Prostate gland (tissue), 2 donors: Measurements from ENCODE around the gene RBM47. TPM values are rescaled to one million over a fixed set of nuclear protein-coding genes. Genes with fewer than 3 reads are reported as not detected.

Experiments
- DNase-seq: peaks from one replicate; pipeline ENCODE4 v3.0.0-alpha.2; 2019; ENCODE audit warnings: low spot score
- H3K27ac ChIP-seq, 2 donors: fragments of 200-600 bp; sonication (generic); 2 replicates each; pipeline ENCODE4 v1.5.1; 2017 to 2019
- H3K27me3 ChIP-seq: fragments of 200-600 bp; sonication (generic); replicated peaks from 2 replicates; pipeline ENCODE4 v1.5.1; 2019; ENCODE audit not compliant: insufficient read depth
- H3K36me3 ChIP-seq, 2 donors: fragments of 200-600 bp; sonication (generic); 1 replicate in 1 of 2; 2 replicates in 1 of 2; pipeline versions ENCODE4 v1.5.1 to v1.8.1; 2017 to 2019
- H3K4me1 ChIP-seq: fragments of 200-600 bp; sonication (generic); replicated peaks from 2 replicates; pipeline ENCODE4 v1.5.1; 2019
- H3K4me3 ChIP-seq, 2 donors: fragments of 200-600 bp; sonication (generic); 2 replicates each; pipeline ENCODE4 v1.5.1; 2017 to 2019
- H3K9me3 ChIP-seq: fragments of 200-600 bp; sonication (generic); 2 replicates; pipeline ENCODE4 v1.5.1; 2017
- CTCF ChIP-seq, 4 experiments: fragments of 200-600 bp in 2 of 4; fragments of 450-650 bp in 2 of 4; sonication (generic) in 2 of 4; IDR thresholded peaks; 1 replicate in 3 of 4; 2 replicates in 1 of 4; pipeline ENCODE4 v1.5.1; 2016 to 2019; ENCODE audit warnings: antibody characterized with exemption in 4 of 4, mild to moderate bottlenecking in 2 of 4, moderate library complexity in 2 of 4
- POLR2A ChIP-seq: fragments of 450-650 bp; IDR thresholded peaks from one replicate; pipeline ENCODE4 v1.6.1; 2016; ENCODE audit warnings: antibody characterized with exemption, mild to moderate bottlenecking
- POLR2AphosphoS5 ChIP-seq: sonication (generic); formaldehyde crosslinking; IDR thresholded peaks from one replicate; pipeline ENCODE4 v1.6.1; 2017; ENCODE audit warnings: antibody characterized with exemption
- WGBS: methylation state at CpG from one replicate; pipeline ENCODE4 v1.1.5; 2018; 5-methylcytosine and 5-hydroxymethylcytosine counted together
- intact Hi-C: fragments of 100-400 bp; cut with DNase I; formaldehyde crosslinking; loops from one replicate; pipeline ENCODE4 v1.14.2; 2022
- total RNA-seq, 2 donors: library from RNA; depleted of rRNA; stranded (reverse); fragments of >200 nt; gene quantifications; one replicate each; pipeline ENCODE4 v1.1.0, GENCODE V29; 2016

RBM47 gene
- total RNA-seq, 2 donors from 2014 or later = 241 to 302 TPM

GRCh38 chr4:40471923-40472322 lies 157.7 kb downstream of the RBM47 start:
- WGBS = 66% methylated on average over 3 of the region's 3 CpGs
- Histone ChIP-seq H3K4me1 (no peaks in the 10 kb centered on the region), H3K36me3 (no peaks in the 10 kb centered on the region), H3K27ac (no peak overlapping the region), H3K27me3 (no peaks in the 10 kb centered on the region), H3K4me3 (no peak overlapping the region), H3K9me3 (no peaks in the 10 kb centered on the region)
- TF ChIP-seq CTCF (IDR thresholded peaks at IDR 0.05) = no peak
- TF ChIP-seq POLR2AphosphoS5 = no peak
- no peak for TF ChIP-seq POLR2A
- DNase-seq = no peak
- intact Hi-C loops = no loop called here

- no peaks in the 10 kb centered on the region for H3K9me3 ChIP-seq
- no peaks in the 10 kb centered on the region for H3K27me3 ChIP-seq
- 89% methylated on average over 1 of the region's 1 CpG for whole genome bisulfite sequencing
- no peaks in the 10 kb centered on the region for H3K36me3 ChIP-seq
- H3K4me3 ChIP-seq = no peak overlapping the region
- intact Hi-C loops = no loop called here
- H3K27ac ChIP-seq = no peak overlapping the region
- no peaks in the 10 kb centered on the region for H3K4me1 ChIP-seq
- no peak for DNase-seq
- TF ChIP-seq POLR2AphosphoS5 (no peak), POLR2A (no peak), CTCF (IDR thresholded peaks at IDR 0.05) (no peak)
Measured at GRCh38 chr4:40466789-40467188, 162.9 kb downstream of the RBM47 start.

GRCh38 chr4:40462326-40462725 lies 167.3 kb downstream of the RBM47 start:
- no peak for TF ChIP-seq POLR2A
- TF ChIP-seq POLR2AphosphoS5 = no peak
- no peak for TF ChIP-seq CTCF (IDR thresholded peaks at IDR 0.05)

GRCh38 chr4:40461879-40462278 lies 167.8 kb downstream of the RBM47 start:
- no peak for TF ChIP-seq CTCF (IDR thresholded peaks at IDR 0.05)
- TF ChIP-seq POLR2A = no peak
- TF ChIP-seq POLR2AphosphoS5 = no peak
- no peak overlapping the region for H3K27ac ChIP-seq
- H3K4me3 ChIP-seq = no peak overlapping the region
- intact Hi-C loops = no loop called here
- no peaks in the 10 kb centered on the region for H3K9me3 ChIP-seq
- DNase-seq = no peak
- no peaks in the 10 kb centered on the region for H3K27me3 ChIP-seq
- H3K36me3 ChIP-seq = no peaks in the 10 kb centered on the region
- WGBS = 86% methylated on average over 7 of the region's 7 CpGs
- no peaks in the 10 kb centered on the region for H3K4me1 ChIP-seq

More at GRCh38 chr4:40462326-40462725, 167.3 kb downstream of the RBM47 start:
- Histone ChIP-seq H3K27ac (no peak overlapping the region), H3K4me1 (no peaks in the 10 kb centered on the region), H3K36me3 (no peaks in the 10 kb centered on the region), H3K4me3 (no peak overlapping the region), H3K27me3 (no peaks in the 10 kb centered on the region), H3K9me3 (no peaks in the 10 kb centered on the region)
- DNase-seq = no peak
- intact Hi-C loops = no loop called here
- WGBS = 22% methylated on average over 5 of the region's 5 CpGs

GRCh38 chr4:40461062-40461461 lies 168.6 kb downstream of the RBM47 start:
- H3K27ac ChIP-seq = no peak overlapping the region
- no peak for TF ChIP-seq POLR2A
- TF ChIP-seq POLR2AphosphoS5 = no peak
- no peak for TF ChIP-seq CTCF (IDR thresholded peaks at IDR 0.05)
- intact Hi-C loops = no loop called here
- H3K4me1 ChIP-seq = no peaks in the 10 kb centered on the region
- no peaks in the 10 kb centered on the region for H3K9me3 ChIP-seq
- no peaks in the 10 kb centered on the region for H3K36me3 ChIP-seq
- H3K27me3 ChIP-seq = no peaks in the 10 kb centered on the region
- DNase-seq = no peak
- 82% methylated on average over 4 of the region's 4 CpGs for WGBS
- H3K4me3 ChIP-seq = no peak overlapping the region
